Measurements from ENCODE around the gene CNTN2. TPM values are rescaled to one million over a fixed set of nuclear protein-coding genes. Genes with fewer than 3 reads are reported as not detected.

Gene CNTN2
- total and polyA plus RNA-seq, 4 donors: 0.01 to 0.48 (median 0.07) TPM

DNA sequence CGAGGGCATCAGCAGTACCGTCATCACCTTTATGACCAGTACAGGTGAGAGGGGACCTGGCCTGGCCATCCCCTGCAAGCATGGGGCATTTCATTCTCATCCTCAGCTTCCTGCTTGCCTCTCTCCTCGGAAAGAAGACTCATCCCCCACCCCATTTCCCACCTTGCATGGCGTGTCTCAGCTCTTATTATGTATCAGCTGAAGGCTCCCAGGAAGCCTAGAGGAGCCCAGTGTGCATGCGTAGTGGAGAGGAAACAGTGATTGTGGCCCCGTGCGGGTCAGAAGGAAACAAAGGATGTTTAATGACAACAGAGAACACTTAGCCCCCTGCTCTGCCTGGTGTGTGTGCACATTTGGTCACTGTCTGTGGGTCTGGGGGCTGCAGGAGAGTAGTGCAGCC is 40.3 kb upstream of the CNTN2 start:
- Histone ChIP-seq H3K9me3 (ENCODE audit: control insufficient read depth in 4 of 4, insufficient read depth in 3 of 4, low read length in 3 of 4) (no peaks in the 10 kb centered on the region), H3K4me1 (ENCODE audit: control insufficient read depth in 5 of 5, insufficient read depth in 5 of 5, low read length in 5 of 5) (peaks cover 0 to 4% (median 0%) of the 10 kb centered on the region in 5 donors), H3K27ac (ENCODE audit: low read depth in 1 of 2, low read length in 1 of 2) (no peak overlapping the region), H3K36me3 (ENCODE audit: control insufficient read depth in 4 of 4, insufficient read depth in 4 of 4, low read length in 4 of 4) (no peaks in the 10 kb centered on the region), H3K4me3 (no peak overlapping the region), H3K9ac (ENCODE audit: insufficient read depth in 1 of 2, low read length in 2 of 2) (no peak overlapping the region), H3K27me3 (ENCODE audit: control insufficient read depth in 3 of 3, insufficient read depth in 3 of 3, low read length in 2 of 3) (peaks cover 0 to 9% (median 0%) of the 10 kb centered on the region in 3 donors)
- no peak for DNase-seq
- 74 to 77% methylated on average over 7 of the region's 7 CpGs for WGBS, 2 donors
- no peak for TF ChIP-seq CTCF (IDR thresholded peaks at IDR 0.05; ENCODE audit: control extremely low read depth, extremely low read depth)
- no peak for ATAC-seq (ENCODE audit: insufficient read depth, low FRiP score)

GRCh38 chr1:205003358-205004131 is 39.5 kb upstream of the CNTN2 start:
- Histone ChIP-seq H3K36me3 (ENCODE audit: control insufficient read depth in 4 of 4, insufficient read depth in 4 of 4, low read length in 4 of 4) (no peaks in the 10 kb centered on the region), H3K9me3 (ENCODE audit: control insufficient read depth in 4 of 4, insufficient read depth in 3 of 4, low read length in 3 of 4) (no peaks in the 10 kb centered on the region), H3K27me3 (ENCODE audit: control insufficient read depth in 3 of 3, insufficient read depth in 3 of 3, low read length in 2 of 3) (peaks cover 0 to 9% (median 0%) of the 10 kb centered on the region in 3 donors), H3K4me3 (no peak overlapping the region), H3K4me1 (ENCODE audit: control insufficient read depth in 5 of 5, insufficient read depth in 5 of 5, low read length in 5 of 5) (no peaks in the 10 kb centered on the region), H3K27ac (ENCODE audit: low read depth in 1 of 2, low read length in 1 of 2) (no peak overlapping the region), H3K9ac (ENCODE audit: insufficient read depth in 1 of 2, low read length in 2 of 2) (no peak overlapping the region)
- TF ChIP-seq CTCF (IDR thresholded peaks at IDR 0.05; ENCODE audit: control extremely low read depth, extremely low read depth): no peak
- ATAC-seq (ENCODE audit: insufficient read depth, low FRiP score) (no peak), DNase-seq (no peak)
- WGBS, 2 donors: 70 to 79% methylated on average over 10 of the region's 10 CpGs

DNA sequence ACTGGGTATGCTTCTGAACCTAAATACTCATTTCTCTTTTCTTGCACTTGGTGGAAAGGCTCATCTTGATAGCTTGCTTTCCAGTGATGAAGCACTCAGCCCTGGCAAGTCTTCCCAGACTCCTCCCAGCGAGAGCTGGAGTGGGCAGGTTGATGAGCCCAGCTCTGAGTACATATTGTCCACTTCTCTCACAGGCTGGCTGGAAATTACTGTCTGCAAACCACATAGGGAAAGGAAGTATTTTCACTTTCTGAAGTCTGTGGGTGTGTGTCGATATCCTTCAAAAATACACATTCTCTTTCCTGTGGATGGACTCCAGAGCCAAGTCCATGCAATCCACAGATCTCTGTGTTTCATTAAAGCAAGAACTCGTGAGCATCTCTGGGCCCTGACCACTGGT is 38.7 kb upstream of the CNTN2 start:
- no peak for DNase-seq
- no peak for ATAC-seq (ENCODE audit: insufficient read depth, low FRiP score)
- 48 to 52% methylated on average over 3 of the region's 3 CpGs for WGBS, 2 donors
- Histone ChIP-seq H3K9ac (ENCODE audit: insufficient read depth in 1 of 2, low read length in 2 of 2) (no peak overlapping the region), H3K36me3 (ENCODE audit: control insufficient read depth in 4 of 4, insufficient read depth in 4 of 4, low read length in 4 of 4) (no peaks in the 10 kb centered on the region), H3K4me1 (ENCODE audit: control insufficient read depth in 5 of 5, insufficient read depth in 5 of 5, low read length in 5 of 5) (no peaks in the 10 kb centered on the region), H3K4me3 (no peak overlapping the region), H3K27me3 (ENCODE audit: control insufficient read depth in 3 of 3, insufficient read depth in 3 of 3, low read length in 2 of 3) (peaks cover 0 to 9% (median 0%) of the 10 kb centered on the region in 3 donors), H3K27ac (ENCODE audit: low read depth in 1 of 2, low read length in 1 of 2) (no peak overlapping the region), H3K9me3 (ENCODE audit: control insufficient read depth in 4 of 4, insufficient read depth in 3 of 4, low read length in 3 of 4) (no peaks in the 10 kb centered on the region)
- no peak for TF ChIP-seq CTCF (IDR thresholded peaks at IDR 0.05; ENCODE audit: control extremely low read depth, extremely low read depth)

Data from lung (tissue), 12 donors.